H54 (cell line): ENCODE results near the gene ASB6.
"Not testable (repeated sequence)": the region's sequence is repeated elsewhere in the genome, so short reads cannot be mapped to it uniquely, and the experiment has no call there.

ENCODE experiments used
- DNase-seq: peaks from one replicate; pipeline ENCODE4 v3.0.0; 2011; ENCODE audit warnings: low spot score, mixed read lengths; ENCODE audit not compliant: insufficient read length
- FAIRE-seq: peaks from 3 replicates; lab custom pipeline; 2011; peaks lifted over from hg19 to GRCh38; lab: Jason Lieb, UNC
- POLR2A ChIP-seq: IDR thresholded peaks from 2 replicates; pipeline ENCODE4 v1.6.1; 2011; ENCODE audit warnings: low read depth, mild to moderate bottlenecking, low read length

Gene ASB6

DNA sequence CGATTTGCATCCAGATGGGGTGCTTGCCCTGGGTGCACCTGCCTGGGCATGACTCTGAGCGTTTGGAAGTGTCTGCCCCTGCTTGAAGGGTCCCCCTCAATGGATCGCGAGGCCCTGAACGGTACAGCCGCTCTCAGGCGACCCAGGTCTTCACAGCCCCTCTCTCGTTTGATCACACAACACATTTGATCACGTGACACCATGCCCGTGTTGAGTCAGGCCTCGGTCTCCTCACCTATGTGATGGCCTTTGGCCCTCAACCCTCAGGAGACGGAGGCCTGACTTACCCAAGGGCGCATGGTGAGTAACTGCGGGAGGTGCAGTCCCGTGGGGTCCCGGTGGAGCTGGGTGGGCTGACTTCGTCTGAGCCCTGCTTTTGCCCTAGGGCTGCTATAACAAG, 3.0 kb upstream of the ASB6 start:
- FAIRE-seq (no peak), DNase-seq (no peak)
- no peak for TF ChIP-seq POLR2A

- FAIRE-seq: no peak
- no peak for TF ChIP-seq POLR2A
- DNase-seq: no peak
Measured at GRCh38 chr9:129644365-129644764, 2.4 kb upstream of the ASB6 start.

- TF ChIP-seq POLR2A: no peak
- DNase-seq (no peak), FAIRE-seq (no peak)
Measured at GRCh38 chr9:129643706-129644105, 1.8 kb upstream of the ASB6 start.

DNA sequence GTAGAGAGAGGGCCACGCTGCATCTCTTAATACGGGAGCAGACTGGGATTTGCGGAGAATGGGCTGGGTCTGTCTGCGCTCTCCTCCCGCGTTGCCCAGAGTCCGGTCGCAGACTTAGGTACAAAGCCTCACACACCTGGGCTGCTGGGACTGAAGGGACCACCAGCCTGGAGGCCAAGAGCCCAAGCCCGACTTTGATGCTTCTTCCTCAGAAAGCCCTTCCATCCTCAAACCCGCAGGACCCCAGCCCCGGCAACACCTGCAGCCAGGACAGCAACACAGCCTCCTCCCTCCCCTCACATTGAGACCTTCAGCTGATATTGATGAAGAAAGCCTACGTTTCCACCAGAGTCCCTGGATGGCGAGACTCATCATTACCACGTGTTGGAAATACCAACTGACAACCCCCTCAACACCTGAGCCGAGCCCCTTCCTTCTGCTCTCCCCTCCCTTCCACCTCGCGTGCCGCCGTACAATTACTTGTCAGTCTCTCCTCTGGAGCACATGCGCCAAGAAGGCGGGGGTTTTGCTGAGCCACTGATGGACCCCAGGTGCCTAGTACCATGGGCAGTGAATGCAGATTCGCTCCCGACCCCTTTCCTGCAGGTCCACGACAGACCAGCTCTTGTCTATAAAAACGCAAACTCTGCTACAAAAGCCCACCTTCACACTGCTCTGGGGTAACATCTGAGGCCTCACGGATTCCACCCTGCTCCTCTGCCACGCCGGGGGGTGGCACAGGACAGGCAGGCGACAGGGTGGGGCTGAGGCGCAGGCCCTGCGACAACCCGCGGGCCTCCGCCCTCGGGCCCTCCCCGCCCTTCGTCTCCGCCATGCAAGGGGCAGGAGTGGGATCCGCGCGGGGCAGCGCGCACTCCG, 841 bp downstream of the ASB6 start:
- FAIRE-seq (no peak), DNase-seq (no peak)
- TF ChIP-seq POLR2A: no peak

- TF ChIP-seq POLR2A: no peak
- FAIRE-seq (no peak), DNase-seq (no peak)
Measured at GRCh38 chr9:129640086-129640870, 1.7 kb downstream of the ASB6 start.

DNA sequence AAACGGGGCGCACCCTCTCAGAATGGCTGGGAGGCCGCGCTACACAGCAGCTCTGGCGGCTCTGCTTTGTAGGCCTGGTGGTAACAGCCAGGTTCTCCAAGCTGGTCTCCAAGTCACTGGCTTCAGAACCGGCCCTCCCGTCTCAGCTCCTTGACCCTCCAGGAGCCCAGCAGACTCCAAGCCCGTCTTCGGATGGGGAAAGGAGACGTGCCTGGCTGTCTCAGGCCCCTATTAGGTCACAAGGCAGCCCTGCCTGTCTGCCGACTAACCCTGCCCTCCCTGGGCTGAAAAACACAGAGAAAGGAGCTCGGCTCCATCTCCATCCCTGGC, 2.2 kb downstream of the ASB6 start:
- no peak for DNase-seq
- TF ChIP-seq POLR2A: no peak
- no peak for FAIRE-seq

DNA sequence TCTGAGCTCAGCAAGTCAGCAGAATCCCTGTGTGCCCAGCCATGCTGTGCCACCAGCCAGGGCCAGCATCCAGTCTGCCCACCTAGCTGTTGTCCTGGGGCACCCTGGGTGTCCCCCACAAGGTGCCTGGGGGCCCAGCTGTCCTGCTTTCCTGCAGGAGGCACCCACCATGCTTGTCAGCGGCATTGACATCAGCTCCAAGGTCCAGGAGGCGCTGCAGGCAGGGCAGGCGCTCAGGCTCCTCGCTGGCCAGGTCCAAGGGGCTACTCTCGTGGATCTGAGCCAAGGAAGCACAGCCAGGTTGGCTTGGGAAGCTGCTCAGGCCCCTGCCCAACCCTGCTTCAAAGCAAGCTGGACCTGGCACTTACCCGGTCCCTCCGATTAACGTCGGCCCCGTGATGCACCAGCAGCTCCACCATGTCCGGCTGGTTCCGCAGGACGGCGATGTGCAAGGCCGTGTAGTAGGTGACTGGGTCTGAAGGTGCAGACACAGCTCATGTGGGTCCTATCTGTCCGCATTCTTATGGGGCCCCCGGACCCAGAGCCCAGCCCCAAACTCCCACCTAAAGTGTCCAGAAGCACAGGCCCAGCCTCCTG, 2.8 kb downstream of the ASB6 start:
- TF ChIP-seq POLR2A: no peak
- DNase-seq (no peak), FAIRE-seq (no peak)

DNA sequence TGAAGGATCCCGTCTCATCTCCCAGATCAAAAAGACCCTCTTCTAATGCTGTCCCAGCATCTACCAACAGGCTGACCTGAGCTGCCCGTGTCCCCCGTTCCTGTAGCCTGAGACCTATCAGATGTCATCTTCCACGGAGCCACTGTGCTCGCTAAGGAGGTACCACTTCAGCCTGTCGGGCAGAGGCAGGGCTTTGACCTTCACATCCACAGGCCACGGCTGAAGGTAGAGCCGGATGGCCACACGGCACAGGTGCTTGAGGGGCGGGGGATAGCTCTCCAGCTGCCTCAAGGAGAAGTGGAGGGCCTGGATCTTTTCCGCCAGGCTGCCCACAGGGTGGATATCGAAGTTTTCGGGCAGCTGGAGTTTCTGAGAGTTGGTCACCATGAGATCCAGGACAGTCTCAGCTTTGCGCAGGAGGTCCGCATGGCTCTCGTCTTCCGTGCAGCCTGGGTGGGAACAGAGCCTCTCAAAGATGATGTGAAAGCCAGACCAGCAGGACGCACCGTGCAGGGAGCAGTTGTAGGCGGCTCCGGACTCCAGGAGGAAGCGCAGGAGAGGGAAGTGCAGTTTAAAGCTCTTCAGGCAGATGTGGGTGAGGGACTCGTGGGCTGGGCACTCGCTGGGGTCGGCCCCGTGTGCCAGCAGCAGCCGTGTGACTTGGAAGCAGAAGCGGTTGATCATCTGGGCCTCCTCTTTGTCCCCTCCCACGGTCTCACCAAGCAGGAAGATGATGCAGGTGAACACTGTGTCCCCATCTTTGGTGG, 4.1 kb downstream of the ASB6 start:
- DNase-seq (no peak), FAIRE-seq (no peak)
- no peak for TF ChIP-seq POLR2A

GRCh38 chr9:129637102-129637501, 4.8 kb downstream of the ASB6 start:
- TF ChIP-seq POLR2A: no peak
- DNase-seq (no peak), FAIRE-seq (no peak)

GRCh38 chr9:129636343-129636742, 5.6 kb downstream of the ASB6 start:
- FAIRE-seq, DNase-seq: not testable (repeated sequence)

DNA sequence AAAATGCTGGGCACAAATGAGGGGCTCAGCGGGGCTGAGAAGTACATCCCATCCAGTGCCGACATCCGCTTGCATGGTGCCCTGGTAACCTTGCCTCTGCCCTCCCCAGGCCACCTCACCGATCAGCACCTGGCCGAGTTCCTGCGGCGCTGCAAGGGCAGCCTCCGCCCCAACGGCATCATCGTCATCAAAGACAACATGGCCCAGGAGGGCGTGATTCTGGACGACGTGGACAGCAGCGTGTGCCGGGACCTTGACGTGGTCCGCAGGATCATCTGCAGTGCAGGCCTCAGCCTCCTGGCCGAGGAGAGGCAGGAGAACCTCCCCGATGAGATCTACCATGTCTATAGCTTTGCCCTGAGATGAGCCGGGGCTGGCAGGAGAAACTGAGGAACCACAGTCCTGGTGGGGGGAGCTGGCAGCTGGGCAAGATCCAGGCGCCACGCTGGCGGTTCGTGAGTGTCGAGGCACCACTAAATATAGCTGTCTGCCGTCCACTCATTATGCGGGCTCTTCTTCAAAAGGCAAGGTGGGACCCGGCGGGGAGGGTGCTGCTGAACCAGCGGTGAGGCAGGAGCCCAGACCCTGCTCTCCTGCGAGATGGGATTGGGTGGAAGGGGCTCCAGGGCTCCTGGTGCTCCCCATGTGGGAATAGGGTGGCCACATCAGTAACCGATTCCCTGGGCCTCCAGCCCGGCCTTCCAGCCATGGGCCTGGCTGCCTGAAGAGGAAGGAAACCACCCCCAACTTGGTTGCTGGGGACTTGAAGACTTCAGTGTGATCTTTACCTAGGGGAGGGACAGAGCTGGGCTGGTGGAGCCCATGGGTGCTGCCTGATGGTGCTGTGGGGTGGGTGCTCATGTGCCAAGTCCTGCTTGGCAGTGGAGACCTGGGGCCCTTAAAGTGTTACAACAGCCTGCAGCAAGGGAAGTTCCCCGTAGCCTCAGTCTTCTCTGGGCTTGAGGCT, 6.6 kb downstream of the ASB6 start:
- TF ChIP-seq POLR2A: no peak
- FAIRE-seq: no peak
- no peak for DNase-seq

DNA sequence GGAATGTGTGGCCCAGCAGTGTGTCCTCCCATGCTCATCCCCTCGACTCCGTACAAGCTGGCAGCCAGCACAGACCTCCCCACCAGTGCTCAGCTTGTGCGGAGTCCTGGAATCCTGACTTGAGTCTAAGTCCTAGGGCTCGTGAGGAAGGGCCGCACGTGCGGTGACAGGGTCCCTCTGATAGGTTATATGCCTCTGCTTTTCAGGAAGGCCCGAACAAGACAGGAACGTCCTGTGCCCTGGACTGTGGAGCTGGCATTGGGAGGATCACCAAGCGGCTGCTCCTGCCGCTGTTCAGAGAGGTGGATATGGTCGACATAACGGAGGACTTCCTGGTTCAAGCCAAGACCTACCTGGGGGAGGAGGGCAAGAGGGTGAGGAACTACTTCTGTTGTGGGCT, 8.1 kb downstream of the ASB6 start:
- FAIRE-seq (no peak), DNase-seq (no peak)
- no peak for TF ChIP-seq POLR2A

DNA sequence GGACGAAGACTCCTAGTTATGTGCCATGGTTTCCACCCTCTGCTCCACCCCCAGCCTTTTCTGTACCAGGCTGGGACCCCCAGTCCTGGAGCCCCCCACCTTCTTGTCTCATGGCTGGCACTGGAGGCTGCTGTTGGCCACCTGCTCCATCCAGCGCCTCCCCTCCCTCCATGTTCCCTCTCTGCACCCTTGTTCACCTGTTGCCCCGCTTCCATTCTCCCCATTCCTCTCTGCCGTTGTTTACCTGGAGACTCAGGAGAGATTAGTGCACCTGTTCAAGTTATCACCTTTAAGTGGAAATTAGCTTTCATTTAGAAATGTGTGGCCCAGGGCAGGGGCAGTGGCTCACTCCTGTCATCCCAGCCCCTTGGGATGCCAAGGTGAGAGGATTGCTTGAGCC, 8.7 kb downstream of the ASB6 start:
- DNase-seq (no peak), FAIRE-seq (no peak)
- no peak for TF ChIP-seq POLR2A
